HCT116 (cell line): ENCODE results near the gene MYPN. TPM values are rescaled to one million over a fixed set of nuclear protein-coding genes. Genes with fewer than 3 reads are reported as not detected.

Experiments used
- ATAC-seq: fragments of 200-7000 bp; cut with Tn5 transposase; 2 replicates; pipeline ENCODE4 v1.9.1; 2020; ENCODE audit warnings: mild to moderate bottlenecking, moderate library complexity
- BruUV-seq: library from RNA; stranded (reverse); fragments of 400-500 nt; replicated peaks from 2 replicates; lab custom pipeline; 2021; lab: Mats Ljungman, UMichigan
- CTCF ChIA-PET: fragments of 300-600 bp; sonication (Branson Sonifier 250); formaldehyde crosslinking; loops from one replicate; lab custom pipeline; 2021; ENCODE audit warnings: antibody characterized with exemption; lab: Charles Lee
- POLR2A ChIA-PET: fragments of 300-600, 350-600 bp; sonication (Branson Sonifier 250); formaldehyde crosslinking; loops from one replicate; lab custom pipeline; 2021; ENCODE audit warnings: antibody characterized with exemption; lab: Charles Lee
- RAD21 ChIA-PET, 2 experiments: fragments of 300-600 bp; sonication (Branson Sonifier 250); formaldehyde crosslinking; loops; one replicate each; lab custom pipeline; 2023; ENCODE audit warnings: low total read pairs in 2 of 2; ENCODE audit not compliant: uncharacterized antibody in 2 of 2, unreplicated experiment in 2 of 2, low non-redundant PET in 1 of 2; lab: Charles Lee
- DNase-seq: peaks from one replicate; pipeline ENCODE4 v3.0.0-alpha.2; 2010; ENCODE audit warnings: low read depth, low spot score
- H2AFZ ChIP-seq: fragments of 200-600 bp; shearing (Covaris generic), sonication (generic); 2 replicates; pipeline ENCODE4 v1.6.1; 2017; ENCODE audit warnings: low read depth, mixed run types, mixed read lengths, antibody characterized with exemption, low read length; ENCODE audit not compliant: poor library complexity, severe bottlenecking
- H3K27ac ChIP-seq: 2 replicates; pipeline ENCODE4 v1.5.1; 2012; ENCODE audit warnings: low read depth, low read length
- H3K27me3 ChIP-seq: fragments of 200-600 bp; sonication (generic); 2 replicates; pipeline ENCODE4 v1.6.1; 2016; ENCODE audit warnings: mixed run types, low read length, mixed read lengths; ENCODE audit not compliant: insufficient read depth
- H3K36me3 ChIP-seq, 2 experiments: fragments of 200-500 bp in 1 of 2; fragments of 200-600 bp in 1 of 2; sonication (Bioruptor generic) in 1 of 2; sonication (generic) in 1 of 2; 2 replicates each; pipeline versions ENCODE4 v1.5.1 to v1.6.1; 2014 to 2016; ENCODE audit warnings: low read length in 2 of 2, inconsistent platforms in 1 of 2, mixed read lengths in 1 of 2, mixed run types in 1 of 2; ENCODE audit not compliant: insufficient read depth in 2 of 2, control insufficient read depth in 1 of 2
- H3K4me1 ChIP-seq, 2 experiments: fragments of 200-600 bp in 1 of 2; sonication (generic) in 1 of 2; 2 replicates each; pipeline versions ENCODE4 v1.5.1 to v1.6.1; 2012 to 2017; ENCODE audit warnings: low read length in 2 of 2, inconsistent platforms in 1 of 2, mild to moderate bottlenecking in 1 of 2, mixed read lengths in 1 of 2, mixed run types in 1 of 2, moderate library complexity in 1 of 2; ENCODE audit not compliant: insufficient read depth in 2 of 2, control insufficient read depth in 1 of 2
- H3K4me2 ChIP-seq: fragments of 200-600 bp; sonication (generic); 2 replicates; pipeline ENCODE4 v1.6.1; 2017; ENCODE audit warnings: mixed run types, low read length, mixed read lengths
- H3K4me3 ChIP-seq, 2 experiments: fragments of 200-600 bp in 1 of 2; sonication (generic) in 1 of 2; replicated peaks in 1 of 2; 2 replicates each; pipeline ENCODE4 v1.5.1; 2011 to 2016; ENCODE audit warnings: low read length in 2 of 2, control low read depth in 1 of 2, low read depth in 1 of 2, mild to moderate bottlenecking in 1 of 2, mixed read lengths in 1 of 2, mixed run types in 1 of 2
- H3K79me2 ChIP-seq: fragments of 200-600 bp; sonication (generic); 2 replicates; pipeline ENCODE4 v1.6.1; 2017; ENCODE audit warnings: mild to moderate bottlenecking, mixed run types, low read length, moderate library complexity, mixed read lengths; ENCODE audit not compliant: insufficient read depth
- H3K9ac ChIP-seq: fragments of 200-600 bp; sonication (generic); 2 replicates; pipeline ENCODE4 v1.6.1; 2016; ENCODE audit warnings: low read length, mixed read lengths
- H3K9me2 ChIP-seq: fragments of 200-600 bp; sonication (generic), shearing (Covaris generic); 2 replicates; pipeline ENCODE4 v1.6.1; 2017; ENCODE audit warnings: mixed run types, mild to moderate bottlenecking, moderate library complexity; ENCODE audit not compliant: insufficient read depth
- H3K9me3 ChIP-seq, 2 experiments: fragments of 200-500 bp in 1 of 2; fragments of 200-600 bp in 1 of 2; sonication (Bioruptor generic) in 1 of 2; sonication (generic) in 1 of 2; 2 replicates each; pipeline ENCODE4 v1.6.1; 2014 to 2017; ENCODE audit warnings: low read length in 2 of 2, mixed read lengths in 2 of 2, inconsistent platforms in 1 of 2, low read depth in 1 of 2, mild to moderate bottlenecking in 1 of 2, mixed run types in 1 of 2, moderate library complexity in 1 of 2; ENCODE audit not compliant: control insufficient read depth in 1 of 2, insufficient read depth in 1 of 2
- H4K20me1 ChIP-seq: fragments of 200-600 bp; sonication (generic), shearing (Covaris generic); 2 replicates; pipeline ENCODE4 v1.6.1; 2017; ENCODE audit warnings: mixed run types, mild to moderate bottlenecking, moderate library complexity; ENCODE audit not compliant: insufficient read depth
- ATF3 ChIP-seq: IDR thresholded peaks from 2 replicates; pipeline ENCODE4 v1.6.1; 2012
- CBX3 ChIP-seq: IDR thresholded peaks from 2 replicates; pipeline ENCODE4 v1.6.1; 2012; ENCODE audit warnings: low read depth
- CEBPB ChIP-seq: IDR thresholded peaks from 2 replicates; pipeline ENCODE4 v1.6.1; 2012; ENCODE audit warnings: low read depth
- CTCF ChIP-seq, 3 experiments: fragments of 200-600 bp in 1 of 3; sonication (generic) in 1 of 3; IDR thresholded peaks in 2 of 3; conservative IDR thresholded peaks in 1 of 3; 2 replicates each; pipeline ENCODE4 v1.5.1; 2012 to 2017; ENCODE audit warnings: low read depth in 2 of 3, low read length in 2 of 3, antibody characterized with exemption in 1 of 3, borderline replicate concordance in 1 of 3, control low read depth in 1 of 3, mild to moderate bottlenecking in 1 of 3, mixed read lengths in 1 of 3, mixed run types in 1 of 3, moderate library complexity in 1 of 3; ENCODE audit not compliant: insufficient read depth in 1 of 3
- EGR1 ChIP-seq: IDR thresholded peaks from 2 replicates; pipeline ENCODE4 v1.6.1; 2012; ENCODE audit warnings: low read depth
- ELF1 ChIP-seq: IDR thresholded peaks from 2 replicates; pipeline ENCODE4 v1.6.1; 2012; ENCODE audit warnings: low read depth, borderline replicate concordance
- EZH2 ChIP-seq: fragments of 200-600 bp; sonication (generic); IDR thresholded peaks from 2 replicates; pipeline ENCODE4 v1.6.1; 2017; ENCODE audit warnings: antibody characterized with exemption, mixed run types
- EZH2phosphoT487 ChIP-seq: fragments of 200-600 bp; IDR thresholded peaks from 2 replicates; pipeline ENCODE4 v1.6.1; 2018; ENCODE audit warnings: antibody characterized with exemption, borderline replicate concordance
- FOSL1 ChIP-seq: IDR thresholded peaks from 2 replicates; pipeline ENCODE4 v1.6.1; 2012; ENCODE audit warnings: low read depth
- JUND ChIP-seq: IDR thresholded peaks from 2 replicates; pipeline ENCODE4 v1.6.1; 2012
- MAX ChIP-seq: IDR thresholded peaks from 2 replicates; pipeline ENCODE4 v1.6.1; 2012
- POLR2A ChIP-seq: IDR thresholded peaks from 2 replicates; pipeline ENCODE4 v1.7.0; 2011; ENCODE audit warnings: borderline replicate concordance; ENCODE audit not compliant: insufficient read depth, insufficient read length; ENCODE audit errors: extremely low read depth
- POLR2AphosphoS5 ChIP-seq: IDR thresholded peaks from 2 replicates; pipeline ENCODE4 v1.6.1; 2011; ENCODE audit warnings: mild to moderate bottlenecking, low read depth, low read length, moderate library complexity
- RAD21 ChIP-seq: IDR thresholded peaks from 2 replicates; pipeline ENCODE4 v1.6.1; 2012; ENCODE audit warnings: low read depth, mild to moderate bottlenecking
- SIN3A ChIP-seq: IDR thresholded peaks from 2 replicates; pipeline ENCODE4 v1.6.1; 2012; ENCODE audit warnings: low read depth
- SP1 ChIP-seq: IDR thresholded peaks from 2 replicates; pipeline ENCODE4 v1.6.1; 2012; ENCODE audit warnings: low read depth
- SRF ChIP-seq: IDR thresholded peaks from 2 replicates; pipeline ENCODE4 v1.6.1; 2012; ENCODE audit warnings: low read depth
- TCF7L2 ChIP-seq: IDR thresholded peaks from 2 replicates; pipeline ENCODE4 v1.7.0; 2011; ENCODE audit warnings: borderline replicate concordance, inconsistent platforms; ENCODE audit not compliant: insufficient read depth, insufficient read length; ENCODE audit errors: extremely low read depth
- YY1 ChIP-seq: IDR thresholded peaks from 2 replicates; pipeline ENCODE4 v1.6.1; 2011; ENCODE audit warnings: low read length, low read depth, moderate library complexity, mild to moderate bottlenecking; ENCODE audit not compliant: insufficient replicate concordance; ENCODE audit errors: extremely low read depth
- ZBTB33 ChIP-seq: IDR thresholded peaks from 2 replicates; pipeline ENCODE4 v1.6.1; 2011; ENCODE audit warnings: mild to moderate bottlenecking, low read length, moderate library complexity; ENCODE audit not compliant: insufficient replicate concordance; ENCODE audit errors: extremely low read depth
- ZFX ChIP-seq: fragments of 450-650 bp; IDR thresholded peaks from 2 replicates; pipeline ENCODE4 v1.6.1; 2017
- ZNF274 ChIP-seq: fragments of 200-500 bp; sonication (Bioruptor generic); IDR thresholded peaks from 2 replicates; pipeline ENCODE4 v1.6.1; 2014; ENCODE audit warnings: mild to moderate bottlenecking, low read depth, low read length, inconsistent platforms
- intact Hi-C: fragments of 100-400 bp; cut with micrococcal nuclease; formaldehyde crosslinking; loops from 2 replicates; pipeline ENCODE4 v1.10.0; 2022
- total RNA-seq: library from RNA; stranded (reverse); gene quantifications from one replicate; pipeline ENCODE4 v1.2.1, GENCODE V29; 2021; ENCODE audit not compliant: unreplicated experiment

MYPN gene
- total RNA-seq, 1 experiment from 2014 or later: 0.34 TPM

- Histone ChIP-seq H3K36me3 (peaks cover 3 to 4% of the 10 kb centered on the region in 2 experiments; a peak in 2 of 4 replicates), H3K4me3 (peak within 1 kb of the TSS; percentile 89 to 95), H2AFZ (peak within 1 kb of the TSS; percentile 90), H3K9ac (peak within 1 kb of the TSS; percentile 96), H3K79me2 (peaks cover 50% of the 10 kb centered on the region), H4K20me1 (no peaks in the 10 kb centered on the region), H3K27me3 (no peaks in the 10 kb centered on the region), H3K9me3 (no peaks in the 10 kb centered on the region), H3K4me1 (peaks cover 9 to 17% of the 10 kb centered on the region in 2 experiments), H3K9me2 (no peaks in the 10 kb centered on the region), H3K4me2 (peak within 1 kb of the TSS; percentile 91), H3K27ac (peak within 1 kb of the TSS; percentile 94)
- RAD21 ChIA-PET: no interaction called here
- peak; percentile 79 for DNase-seq
- no TSS peak for BruUV-seq
- intact Hi-C loops: no loop called here
- CTCF ChIA-PET: no interaction called here
- ATAC-seq: peak; percentile 92
- POLR2A ChIA-PET: no interaction called here
- TF ChIP-seq CTCF (IDR thresholded peaks at IDR 0.05 in 2 of 3, conservative IDR thresholded peaks at IDR 0.05 in 1 of 3; ENCODE audit: borderline replicate concordance in 1 of 3, insufficient read depth in 1 of 3, low read depth in 2 of 3, low read length in 2 of 3): no peak
- peak; percentile 80 for TF ChIP-seq EGR1
- no peak for TF ChIP-seq EZH2phosphoT487
- TF ChIP-seq SIN3A: peak; percentile 60
- TF ChIP-seq ATF3: no peak
- peak; percentile 82 for TF ChIP-seq POLR2AphosphoS5
- TF ChIP-seq MAX: peak; percentile 93
- TF ChIP-seq JUND: no peak
- TF ChIP-seq ELF1: peak; percentile 63
- TF ChIP-seq ZBTB33: no peak
- TF ChIP-seq SP1: peak; percentile 25; the same call in 1 of the 2 replicates
- no peak for TF ChIP-seq FOSL1
- no peak for TF ChIP-seq CEBPB
- no peak for TF ChIP-seq CBX3
- TF ChIP-seq POLR2A: no peak
- TF ChIP-seq ZNF274: no peak
- peak; percentile 11 for TF ChIP-seq YY1
- TF ChIP-seq TCF7L2: no peak
- TF ChIP-seq RAD21: no peak
- no peak for TF ChIP-seq SRF
- peak; percentile 81 for TF ChIP-seq ZFX
- TF ChIP-seq EZH2: no peak
Observed at GRCh38 chr10:68074775-68075549, 34.3 kb upstream of the MYPN start, which contains the start of gene HERC4. Gene HERC4 (minus strand): TSS chr10:68075283. CDS start chr10:68073108, 2,175 bp downstream.
